HG03025 (cell line): Measurements from ENCODE around the gene ABHD6.
"Not testable (repeated sequence)": the region's sequence is repeated elsewhere in the genome, so short reads cannot be mapped to it uniquely, and the experiment has no call there.

Experiments used
- ATAC-seq: cut with Tn5 transposase; IDR thresholded peaks from one replicate; pipeline ENCODE4 v1.9.1; 2021; ENCODE audit warnings: mild to moderate bottlenecking, moderate library complexity; ENCODE audit not compliant: unreplicated experiment, low FRiP score

ABHD6 gene

DNA sequence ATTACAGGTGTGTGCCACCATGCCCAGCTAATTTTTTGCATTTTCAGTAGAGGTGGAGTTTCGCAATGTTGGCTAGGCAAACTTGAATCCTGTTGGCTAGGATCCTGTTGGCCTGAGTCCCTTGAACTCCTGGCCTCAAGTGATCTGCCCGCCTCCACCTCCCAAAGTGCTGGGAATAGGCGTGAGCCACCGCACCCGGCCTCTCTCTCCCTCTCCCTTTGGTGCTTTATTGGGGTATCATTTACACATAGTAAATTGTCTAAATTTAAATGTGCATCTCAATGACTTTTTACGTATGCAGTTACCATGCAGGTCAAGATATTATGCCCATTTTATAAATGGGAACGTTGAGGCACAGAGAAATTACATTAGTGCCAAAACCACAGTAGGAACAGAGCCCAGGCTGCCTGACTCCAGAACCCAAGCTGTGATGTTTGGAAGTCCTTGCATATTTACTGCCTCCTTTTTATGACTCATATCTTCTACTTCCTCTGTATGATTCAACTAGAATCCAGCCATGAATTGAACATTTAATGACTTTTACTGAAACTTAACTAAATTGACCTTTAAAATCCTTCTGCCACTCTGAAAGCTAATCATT lies 34.4 kb downstream of the ABHD6 start:
- ATAC-seq = no peak

- no peak for ATAC-seq
Measured at GRCh38 chr3:58272891-58273290, 35.3 kb downstream of the ABHD6 start.

DNA sequence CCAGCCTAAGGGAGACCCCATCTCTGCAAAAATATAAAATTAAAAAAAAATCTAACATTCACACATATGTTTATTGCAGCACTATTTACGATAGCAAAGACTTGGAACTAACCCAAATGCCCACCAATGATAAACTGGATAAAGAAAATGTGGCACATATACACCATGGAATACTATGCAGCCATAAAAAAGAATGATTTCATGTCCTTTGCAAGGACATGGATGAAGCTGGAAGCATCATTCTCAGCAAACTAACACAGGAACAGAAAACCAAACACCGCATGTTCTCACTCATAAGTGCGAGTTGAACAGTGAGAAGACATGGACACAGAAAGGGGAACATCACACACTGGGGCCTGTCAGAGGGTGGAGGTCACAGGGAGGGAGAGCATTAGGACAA lies 35.8 kb downstream of the ABHD6 start:
- not testable (repeated sequence) for ATAC-seq

DNA sequence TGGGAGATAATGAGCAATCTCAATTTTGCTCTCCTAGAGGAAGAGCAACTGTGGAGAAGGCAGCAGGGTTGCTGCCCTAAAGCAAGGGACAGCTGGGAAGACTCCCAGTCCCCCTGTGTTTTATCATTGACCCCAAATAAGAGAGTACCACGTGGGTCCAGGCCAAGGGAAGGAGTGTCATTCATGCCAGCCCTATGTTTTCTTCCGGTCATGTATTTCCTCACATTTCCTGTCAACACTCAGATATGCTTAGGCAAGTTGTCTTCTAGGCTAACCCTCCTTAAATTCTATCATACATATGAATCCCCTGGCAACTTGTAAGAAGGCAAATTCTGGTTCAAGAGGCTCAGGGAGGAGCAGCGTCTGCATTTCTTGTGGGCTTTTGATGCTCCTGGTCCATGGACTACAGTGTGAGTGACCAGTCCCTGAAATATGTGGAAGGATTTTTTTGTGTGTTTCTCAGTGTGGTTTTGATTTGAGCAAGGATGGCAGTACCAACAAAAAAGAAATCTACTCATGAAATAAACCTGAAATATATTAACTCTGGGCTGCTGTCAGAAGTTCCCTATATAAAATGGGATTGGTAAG lies 36.5 kb downstream of the ABHD6 start:
- ATAC-seq = no peak

DNA sequence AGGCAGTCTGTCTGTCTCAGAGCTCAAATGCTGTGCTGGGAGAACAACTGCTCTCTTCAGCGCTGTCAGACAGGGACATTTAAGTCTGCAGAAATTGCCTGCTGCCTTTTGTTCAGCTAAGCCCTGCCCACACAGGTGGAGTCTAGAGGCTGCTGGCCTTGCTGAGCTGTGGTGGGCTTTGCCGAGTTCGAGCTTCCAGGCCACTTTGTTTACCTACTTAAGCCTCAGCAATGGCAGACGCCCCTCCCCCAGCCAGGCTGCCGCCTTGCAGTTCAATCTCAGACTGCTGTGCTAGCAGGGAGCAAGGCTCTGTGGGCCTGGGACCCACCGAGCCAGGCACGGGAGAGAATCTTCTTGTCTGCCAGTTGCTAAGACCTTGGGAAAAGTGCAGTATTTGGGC lies 43.5 kb downstream of the ABHD6 start:
- ATAC-seq = no peak

- ATAC-seq = no peak
Measured at GRCh38 chr3:58285334-58285733, 47.7 kb downstream of the ABHD6 start.

- ATAC-seq = no peak
Measured at GRCh38 chr3:58287354-58287753, 49.8 kb downstream of the ABHD6 start.

GRCh38 chr3:58288011-58288728 lies 50.6 kb downstream of the ABHD6 start:
- no peak for ATAC-seq

DNA sequence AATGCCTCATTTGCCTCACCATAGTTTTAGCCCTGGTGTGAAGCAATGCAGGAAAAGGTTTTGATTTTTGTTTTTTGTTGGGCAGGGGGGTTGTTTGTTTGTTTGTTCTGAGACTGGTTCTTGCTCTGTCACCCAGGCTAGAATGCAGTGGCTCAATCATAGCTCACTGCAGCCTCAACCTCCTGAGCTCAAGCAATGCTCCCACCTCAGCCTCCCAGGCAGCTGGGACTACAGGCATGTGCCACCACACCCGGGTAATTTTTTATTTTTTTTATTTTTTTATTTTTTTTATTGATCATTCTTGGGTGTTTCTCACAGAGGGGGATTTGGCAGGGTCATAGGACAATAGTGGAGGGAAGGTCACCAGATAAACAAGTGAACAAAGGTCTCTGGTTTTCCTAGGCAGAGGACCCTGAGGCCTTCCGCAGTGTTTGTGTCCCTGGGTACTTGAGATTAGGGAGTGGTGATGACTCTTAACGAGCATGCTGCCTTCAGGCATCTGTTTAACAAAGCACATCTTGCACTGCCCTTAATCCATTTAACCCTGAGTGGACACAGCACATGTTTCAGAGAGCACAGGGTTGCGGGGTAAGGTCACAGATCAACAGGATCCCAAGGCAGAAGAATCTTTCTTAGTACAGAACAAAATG lies 51.5 kb downstream of the ABHD6 start:
- ATAC-seq = not testable (repeated sequence)

DNA sequence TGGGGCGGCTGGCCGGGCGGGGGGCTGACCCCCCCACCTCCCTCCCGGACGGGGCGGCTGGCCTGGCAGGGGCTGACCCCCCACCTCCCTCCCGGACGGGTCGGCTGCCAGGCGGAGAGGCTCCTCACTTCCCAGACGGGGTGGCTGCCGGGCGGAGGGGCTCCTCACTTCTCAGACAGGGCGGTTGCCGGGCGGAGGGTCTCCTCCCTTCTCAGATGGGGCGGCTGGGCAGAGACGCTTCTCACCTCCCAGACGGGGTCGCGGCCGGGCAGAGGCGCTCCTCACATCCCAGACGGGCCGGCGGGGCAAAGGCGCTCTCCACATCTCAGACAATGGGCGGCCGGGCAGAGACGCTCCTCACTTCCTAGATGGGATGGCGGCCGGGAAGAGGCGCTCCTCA lies 52.9 kb downstream of the ABHD6 start:
- not testable (repeated sequence) for ATAC-seq

DNA sequence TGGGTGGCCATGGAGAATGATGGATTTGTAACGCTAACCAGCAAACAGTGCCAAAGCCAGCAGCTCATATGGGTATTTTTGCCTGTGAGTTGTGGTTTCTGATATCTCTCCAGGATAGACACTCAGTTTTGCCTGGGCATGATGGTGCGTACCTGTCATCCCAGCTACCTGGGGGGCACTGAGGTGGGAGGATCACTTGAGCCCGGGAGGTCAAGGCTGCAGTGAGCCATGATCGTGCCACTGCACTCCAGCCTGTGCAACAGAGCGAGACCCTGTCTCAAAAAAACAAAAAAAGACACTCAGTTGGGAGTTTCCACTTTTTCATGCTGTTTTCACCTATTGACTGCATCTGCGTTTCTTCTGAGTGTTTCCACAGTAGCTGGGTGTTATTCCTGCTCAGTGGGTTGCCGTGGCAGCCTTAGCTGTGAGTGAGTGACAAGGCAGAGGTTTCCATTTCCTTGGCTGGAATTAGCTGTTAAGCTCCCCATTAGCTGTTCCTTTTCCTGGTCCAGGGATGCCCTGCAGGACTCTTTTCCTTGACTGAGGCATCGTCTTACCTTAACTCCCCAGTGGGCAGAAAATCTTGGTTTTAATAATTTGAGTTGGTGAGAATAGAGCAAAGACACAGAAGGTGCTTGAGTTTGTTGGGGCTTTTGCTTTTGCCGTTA lies 54.2 kb downstream of the ABHD6 start:
- no peak for ATAC-seq

DNA sequence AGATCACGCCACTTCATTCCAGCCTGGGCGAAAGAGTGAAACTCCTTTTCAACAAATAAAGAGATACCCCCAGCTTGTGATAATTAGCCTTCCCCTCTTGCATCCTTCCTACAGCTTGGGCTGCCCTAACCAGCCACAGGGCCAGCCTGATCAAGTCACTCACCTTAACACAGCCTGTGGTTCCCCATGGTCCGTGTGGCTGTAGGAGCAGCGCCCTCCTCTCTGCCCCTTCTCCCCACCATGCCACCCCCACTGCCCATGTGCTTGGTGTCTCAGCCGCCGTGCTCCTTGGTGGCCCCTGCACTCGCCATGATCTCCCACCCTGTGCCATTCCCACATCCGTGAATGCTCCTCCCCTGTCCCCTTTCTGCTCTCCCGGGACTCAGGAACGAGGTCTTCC lies 55.3 kb downstream of the ABHD6 start:
- ATAC-seq = no peak

- no peak for ATAC-seq
Measured at GRCh38 chr3:58293516-58293915, 55.9 kb downstream of the ABHD6 start.

- ATAC-seq = no peak
Measured at GRCh38 chr3:58296269-58296668, 58.7 kb downstream of the ABHD6 start.

- ATAC-seq = no peak
Measured at GRCh38 chr3:58296843-58297242, 59.3 kb downstream of the ABHD6 start.

DNA sequence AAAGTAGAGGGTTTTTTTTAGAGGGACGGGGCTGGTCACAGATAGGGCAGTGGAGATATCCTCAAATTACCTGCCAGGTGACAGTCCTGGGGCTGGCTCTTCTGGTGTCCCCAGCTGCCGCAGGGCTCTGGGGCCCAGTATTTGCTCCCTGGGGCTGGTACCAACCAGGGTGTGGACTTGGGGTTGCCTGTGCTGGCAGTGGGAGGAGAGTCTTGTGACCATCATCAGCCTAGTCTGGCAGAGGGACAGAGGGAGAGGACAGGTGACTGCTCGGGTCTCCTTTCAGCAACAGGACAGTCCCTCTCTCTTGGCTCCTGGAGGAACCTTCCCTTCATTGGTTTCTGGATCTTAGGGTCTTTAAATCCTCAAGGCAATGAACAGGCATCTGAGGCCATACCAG lies 60.6 kb downstream of the ABHD6 start:
- no peak for ATAC-seq

DNA sequence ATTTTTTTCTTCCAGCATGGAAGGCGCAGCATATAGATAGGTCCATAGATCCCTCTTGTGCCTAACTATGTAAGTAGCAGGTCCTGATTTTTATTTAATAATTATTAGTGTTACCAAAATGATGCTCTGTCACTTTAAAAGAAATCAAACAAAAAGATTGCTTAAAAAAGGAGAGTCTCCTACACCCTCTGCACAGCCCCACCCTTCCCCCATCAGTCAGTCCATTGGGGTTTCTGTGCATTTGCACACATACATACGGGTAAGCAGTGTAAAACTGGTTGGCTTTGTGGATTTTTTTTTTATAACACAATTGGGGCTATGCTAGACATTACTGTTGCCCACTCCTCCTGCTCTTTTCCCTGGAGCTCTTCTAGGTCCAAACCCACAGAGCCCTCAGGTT lies 61.5 kb downstream of the ABHD6 start:
- no peak for ATAC-seq

- ATAC-seq = no peak
Measured at GRCh38 chr3:58299839-58300516, 62.4 kb downstream of the ABHD6 start.

GRCh38 chr3:58305882-58306711 lies 68.5 kb downstream of the ABHD6 start, which contains the start of the genes HTD2 and RPP14:
HTD2 (plus strand) TSS chr3:58306520; CDS start chr3:58317614, 11,094 bp downstream.
RPP14 (plus strand) TSS chr3:58306245; CDS start chr3:58310330, 4,085 bp downstream.
- ATAC-seq = peak; percentile 93
